ENCODE results near the gene LAMA2. TPM values are rescaled to one million over a fixed set of nuclear protein-coding genes. Genes with fewer than 3 reads are reported as not detected.
A peak's percentile ranks its signal among the peaks of the same experiment; 100 is the strongest.
"Not testable (repeated sequence)": the region's sequence is repeated elsewhere in the genome, so short reads cannot be mapped to it uniquely, and the experiment has no call there.

LAMA2 gene
- total RNA-seq, 1 donor from 2014 or later, result 115 TPM

GRCh38 chr6:129046526-129046925 lies 163.6 kb downstream of the LAMA2 start:
- ATAC-seq (ENCODE audit: poor library complexity), result no peak
- intact Hi-C loops (cut with DNase I), result no loop called here

GRCh38 chr6:129047834-129048233 lies 164.9 kb downstream of the LAMA2 start:
- DNase-seq (no peak), ATAC-seq (ENCODE audit: poor library complexity) (peak; percentile 54)
- intact Hi-C loops (cut with DNase I), result no loop called here

More at GRCh38 chr6:129046526-129046925, 163.6 kb downstream of the LAMA2 start:
- no peak for DNase-seq

GRCh38 chr6:129050086-129050485 lies 167.1 kb downstream of the LAMA2 start:
- ATAC-seq (ENCODE audit: poor library complexity) (no peak), DNase-seq (no peak)
- intact Hi-C loops (cut with DNase I), result no loop called here

- intact Hi-C loops (cut with DNase I); ATAC-seq (ENCODE audit: poor library complexity); DNase-seq: not testable (repeated sequence)
Measured at GRCh38 chr6:129053143-129053542, 170.2 kb downstream of the LAMA2 start.

- intact Hi-C loops (cut with DNase I), result no loop called here
- no peak for ATAC-seq (ENCODE audit: poor library complexity)
- DNase-seq, result no peak
Measured at GRCh38 chr6:129055796-129056195, 172.9 kb downstream of the LAMA2 start.

- intact Hi-C loops (cut with DNase I), result no loop called here
Measured at GRCh38 chr6:129059650-129060049, 176.7 kb downstream of the LAMA2 start.

GRCh38 chr6:129069006-129069405 lies 186.1 kb downstream of the LAMA2 start:
- ATAC-seq (ENCODE audit: poor library complexity), result no peak
- DNase-seq, result no peak
- intact Hi-C loops (cut with DNase I), result no loop called here

More at GRCh38 chr6:129059650-129060049, 176.7 kb downstream of the LAMA2 start:
- DNase-seq, result no peak
- no peak for ATAC-seq (ENCODE audit: poor library complexity)

- ATAC-seq (ENCODE audit: poor library complexity) (no peak), DNase-seq (no peak)
- intact Hi-C loops (cut with DNase I), result no loop called here
Measured at GRCh38 chr6:129073051-129073450, 190.1 kb downstream of the LAMA2 start.

- intact Hi-C loops (cut with DNase I), result no loop called here
Measured at GRCh38 chr6:129073691-129074395, 190.9 kb downstream of the LAMA2 start.

GRCh38 chr6:129084406-129084805 lies 201.5 kb downstream of the LAMA2 start:
- intact Hi-C loops (cut with DNase I), result no loop called here
- no peak for DNase-seq
- no peak for ATAC-seq (ENCODE audit: poor library complexity)

More at GRCh38 chr6:129073691-129074395, 190.9 kb downstream of the LAMA2 start:
- ATAC-seq (ENCODE audit: poor library complexity) (peak; percentile 32), DNase-seq (no peak)

GRCh38 chr6:129088481-129088880 lies 205.5 kb downstream of the LAMA2 start:
- DNase-seq, result peak; percentile 36
- not testable (repeated sequence) for ATAC-seq (ENCODE audit: poor library complexity)

GRCh38 chr6:129089357-129089756 lies 206.4 kb downstream of the LAMA2 start:
- intact Hi-C loops (cut with DNase I), result no loop called here
- DNase-seq (no peak), ATAC-seq (ENCODE audit: poor library complexity) (no peak)

More at GRCh38 chr6:129088481-129088880, 205.5 kb downstream of the LAMA2 start:
- intact Hi-C loops (cut with DNase I), result not testable (repeated sequence)

GRCh38 chr6:129094147-129094546 lies 211.2 kb downstream of the LAMA2 start:
- intact Hi-C loops (cut with DNase I), result no loop called here
- no peak for DNase-seq
- ATAC-seq (ENCODE audit: poor library complexity), result peak; percentile 10

GRCh38 chr6:129096651-129097290 lies 213.8 kb downstream of the LAMA2 start:
- ATAC-seq (ENCODE audit: poor library complexity), result peak; percentile 83
- intact Hi-C loops (cut with DNase I), result no loop called here
- DNase-seq, result no peak

- ATAC-seq (ENCODE audit: poor library complexity) (no peak), DNase-seq (no peak)
- intact Hi-C loops (cut with DNase I), result no loop called here
Measured at GRCh38 chr6:129098061-129098553, 215.2 kb downstream of the LAMA2 start.

GRCh38 chr6:129099696-129100095 lies 216.8 kb downstream of the LAMA2 start:
- intact Hi-C loops (cut with DNase I), result no loop called here
- ATAC-seq (ENCODE audit: poor library complexity) (no peak), DNase-seq (no peak)

- intact Hi-C loops (cut with DNase I), result no loop called here
Measured at GRCh38 chr6:129100164-129100563, 217.2 kb downstream of the LAMA2 start.

GRCh38 chr6:129102741-129103140 lies 219.8 kb downstream of the LAMA2 start:
- ATAC-seq (ENCODE audit: poor library complexity) (peak; percentile 87), DNase-seq (peak; percentile 66)
- intact Hi-C loops (cut with DNase I), result no loop called here

More at GRCh38 chr6:129100164-129100563, 217.2 kb downstream of the LAMA2 start:
- ATAC-seq (ENCODE audit: poor library complexity) (no peak), DNase-seq (no peak)

GRCh38 chr6:129104131-129104530 lies 221.2 kb downstream of the LAMA2 start:
- ATAC-seq (ENCODE audit: poor library complexity) (peak; percentile 38), DNase-seq (no peak)
- intact Hi-C loops (cut with DNase I), result no loop called here

- ATAC-seq (ENCODE audit: poor library complexity), result peak; percentile 24
- intact Hi-C loops (cut with DNase I), result no loop called here
- DNase-seq, result no peak
Measured at GRCh38 chr6:129104560-129104959, 221.6 kb downstream of the LAMA2 start.

All from Right ventricle myocardium superior (tissue), 1 donor.